ENCODE measurements around the gene RHOU.
"Not testable (repeated sequence)": the region's sequence is repeated elsewhere in the genome, so short reads cannot be mapped to it uniquely, and the experiment has no call there.

RHOU gene

DNA sequence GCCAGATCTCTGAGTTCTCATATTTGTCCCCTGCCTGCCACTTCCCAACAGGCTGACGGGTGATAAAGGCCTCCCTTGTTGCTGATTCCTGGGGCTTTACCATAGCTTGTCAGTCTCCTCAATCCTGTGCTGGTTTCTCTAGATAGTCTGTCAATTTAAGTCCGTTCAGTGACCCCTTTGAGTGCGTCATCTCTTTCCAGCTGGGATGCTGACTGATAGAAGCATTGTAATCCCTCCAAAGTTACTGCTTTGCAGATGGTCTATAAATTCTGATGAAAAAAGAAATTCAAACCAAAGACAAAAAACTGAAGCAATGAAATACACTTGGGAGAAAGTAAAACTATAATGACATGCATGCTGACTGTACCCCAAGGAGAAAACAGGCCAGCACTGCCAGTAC, 28.3 kb downstream of the RHOU start:
- DNase-seq: no peak

GRCh38 chr1:228765168-228765946, 30.1 kb downstream of the RHOU start:
- DNase-seq: no peak

- no peak for DNase-seq
These were observed 31.5 kb downstream of the RHOU start for GRCh38 chr1:228766788-228767187.

DNA sequence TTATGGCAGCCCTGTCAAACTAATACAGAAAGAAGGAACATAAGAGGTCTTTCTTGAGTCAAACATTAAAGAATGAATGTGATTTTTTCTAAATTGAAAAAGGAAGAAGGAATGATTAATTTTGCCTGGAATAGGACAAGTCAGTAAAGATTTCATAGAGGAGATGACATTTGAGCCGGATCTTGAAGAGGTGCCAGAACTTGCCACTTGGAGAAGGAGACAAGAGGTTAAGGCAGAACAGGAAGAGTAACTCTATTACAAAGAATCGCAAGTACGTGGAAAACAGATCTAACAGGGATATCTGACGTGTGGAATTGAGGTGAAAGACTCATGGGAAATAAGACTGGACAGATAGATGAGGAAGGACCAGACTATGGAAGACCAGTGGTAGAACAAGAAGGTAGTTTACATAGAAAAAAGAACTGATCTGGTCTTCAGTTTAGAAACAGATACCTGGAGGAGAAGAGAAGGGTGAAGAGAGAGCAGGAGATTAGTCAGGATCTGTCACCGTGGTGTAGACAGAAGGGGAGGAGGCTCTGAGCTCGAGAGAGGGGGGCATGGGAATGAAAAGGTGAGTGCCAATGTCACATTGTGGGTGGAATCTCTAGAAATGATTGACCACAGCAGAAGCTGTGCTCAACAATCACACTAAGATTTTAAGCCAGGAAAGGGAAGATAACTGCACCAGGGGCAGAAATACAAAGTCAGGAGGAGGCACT, 32.5 kb downstream of the RHOU start:
- DNase-seq: no peak

GRCh38 chr1:228768355-228769000, 33.2 kb downstream of the RHOU start:
- DNase-seq: no peak

GRCh38 chr1:228770779-228771223, 35.5 kb downstream of the RHOU start:
- no peak for DNase-seq

DNA sequence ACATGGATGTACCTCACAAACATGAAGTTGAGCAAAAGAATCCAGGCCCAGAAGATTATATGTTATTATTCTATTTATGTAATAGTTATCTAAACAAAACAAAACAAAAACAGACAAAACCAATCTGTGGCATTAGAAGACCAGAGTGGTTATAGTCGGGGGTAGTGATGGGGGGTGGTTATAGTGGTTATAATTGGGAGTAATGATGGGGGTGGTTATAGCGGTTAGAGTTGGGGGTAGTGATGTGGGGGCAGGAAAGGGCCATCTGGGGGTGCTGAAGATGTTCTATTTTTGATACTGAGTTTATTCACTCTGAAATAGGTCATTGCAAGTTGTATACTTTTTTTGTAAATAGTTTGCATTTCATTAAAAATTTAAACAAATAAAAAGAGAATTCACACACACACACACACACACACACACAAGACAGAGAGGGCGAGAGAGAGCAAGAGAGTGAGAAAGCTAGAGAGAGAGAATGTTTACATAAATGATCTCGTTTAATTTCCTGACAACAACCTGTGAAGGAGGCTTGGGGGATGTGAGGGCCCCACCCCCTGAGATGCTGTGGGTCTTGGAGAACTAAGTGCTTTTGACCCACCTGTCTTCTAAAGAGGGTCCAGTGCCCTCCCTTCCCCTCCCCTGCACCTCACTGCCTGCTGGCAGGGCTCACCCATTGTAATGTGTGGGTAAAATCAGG, 37.4 kb downstream of the RHOU start:
- no peak for DNase-seq

DNA sequence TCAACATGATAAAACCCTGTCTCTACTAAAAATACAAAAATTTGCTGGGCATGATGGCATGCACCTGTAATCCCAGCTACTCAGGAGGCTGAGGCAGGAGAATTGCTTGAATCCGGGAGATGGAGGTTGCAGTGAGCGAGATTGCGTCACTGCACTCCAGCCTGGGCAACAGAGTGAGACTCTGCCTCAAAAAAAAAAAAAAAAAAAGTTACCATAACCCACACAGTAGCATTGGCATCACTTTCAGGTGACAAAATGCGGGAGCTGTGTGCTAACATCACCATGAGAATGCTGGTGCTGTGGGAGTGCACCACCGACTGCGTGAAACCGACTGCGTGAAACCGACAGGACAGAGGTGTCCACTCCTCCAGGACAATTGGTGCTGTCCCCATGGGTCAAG, 40.7 kb downstream of the RHOU start:
- DNase-seq: not testable (repeated sequence)

DNA sequence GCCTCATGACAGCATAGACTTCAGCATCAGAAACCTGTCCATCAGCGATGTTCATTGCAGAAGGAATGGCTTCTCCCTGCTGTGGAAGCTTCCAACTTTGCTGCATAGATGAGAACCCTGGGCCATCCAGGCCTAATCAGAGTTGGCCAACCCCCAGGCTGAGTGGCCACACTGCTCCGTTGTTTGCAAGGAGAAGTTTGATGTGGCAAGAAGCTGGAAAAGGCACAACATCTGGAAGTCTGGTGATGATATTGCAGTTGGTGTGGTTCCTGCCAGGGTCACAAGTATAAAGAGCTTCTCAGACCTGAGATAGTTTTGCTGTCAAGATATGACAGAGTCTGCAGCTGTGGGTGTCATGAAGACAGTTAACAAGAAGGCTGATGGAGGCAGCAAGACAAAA, 41.2 kb downstream of the RHOU start:
- no peak for DNase-seq

- no peak for DNase-seq
These were observed 42.0 kb downstream of the RHOU start for GRCh38 chr1:228777236-228777635.

DNA sequence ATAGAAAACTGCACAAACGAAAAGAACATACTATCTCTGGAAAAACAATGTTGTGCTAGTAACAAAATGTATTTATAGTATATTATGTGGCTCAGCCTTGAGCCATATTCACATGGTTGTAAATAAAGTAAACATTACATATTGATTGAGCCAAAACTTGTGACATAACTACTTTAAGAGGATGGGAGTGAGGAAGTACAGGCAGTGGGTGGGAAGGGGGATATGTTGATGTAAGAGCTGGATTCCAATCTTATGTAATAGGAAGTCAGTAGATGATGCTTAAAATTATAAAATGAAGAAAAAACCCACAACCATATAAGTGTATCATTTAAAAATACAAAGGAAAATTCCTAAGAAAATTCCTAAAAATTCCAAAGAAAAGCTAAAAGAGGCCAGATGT, 42.7 kb downstream of the RHOU start:
- no peak for DNase-seq

- DNase-seq: no peak
These were observed 43.2 kb downstream of the RHOU start for GRCh38 chr1:228778466-228778865.

- no peak for DNase-seq
These were observed 43.7 kb downstream of the RHOU start for GRCh38 chr1:228778961-228779360.

- no peak for DNase-seq
These were observed 46.0 kb downstream of the RHOU start for GRCh38 chr1:228781161-228781808.

GRCh38 chr1:228781809-228782661, 46.8 kb downstream of the RHOU start:
- no peak for DNase-seq

- DNase-seq: no peak
These were observed 47.6 kb downstream of the RHOU start for GRCh38 chr1:228782662-228783417.

GRCh38 chr1:228783418-228784040, 48.2 kb downstream of the RHOU start:
- no peak for DNase-seq

DNA sequence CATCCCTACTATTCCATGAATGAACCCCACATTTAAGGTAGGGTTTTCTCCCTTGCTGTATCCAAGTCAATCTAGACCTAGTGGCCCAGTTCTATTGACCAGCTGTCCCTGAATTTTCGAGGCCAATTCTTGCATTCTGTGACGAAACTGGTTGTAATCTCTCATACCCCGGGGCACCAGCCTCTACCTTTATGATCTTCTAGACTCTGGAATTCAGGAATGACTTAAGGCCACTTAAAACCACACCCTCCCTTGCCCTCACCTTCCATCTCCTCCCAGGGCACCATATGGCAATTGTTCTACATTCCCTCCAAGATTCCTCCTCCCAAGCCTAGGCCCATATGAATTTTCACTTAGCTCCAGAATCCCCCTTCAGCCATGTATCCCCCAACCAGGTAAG, 48.9 kb downstream of the RHOU start:
- DNase-seq: no peak

- DNase-seq: no peak
These were observed 50.4 kb downstream of the RHOU start for GRCh38 chr1:228785366-228786330.

Measured in KG1 (cell line).